ENCODE results near the gene MBD3.

MBD3 gene

GRCh38 chr19:1567116-1567847, 25.4 kb downstream of the MBD3 start:
- no peak for FAIRE-seq
- no peak for DNase-seq (ENCODE audit: insufficient read length)
- TF ChIP-seq POLR2A (IDR thresholded peaks at IDR 0.05; ENCODE audit: low read depth, low read length): no peak
- no peak for TF ChIP-seq POLR2AphosphoS5 (IDR thresholded peaks at IDR 0.05; ENCODE audit: low read depth, low read length)
- no peak for TF ChIP-seq TAF1 (IDR thresholded peaks at IDR 0.05; ENCODE audit: borderline replicate concordance, low read depth, low read length)

GRCh38 chr19:1566392-1567115, 26.1 kb downstream of the MBD3 start:
- FAIRE-seq: no peak
- DNase-seq (ENCODE audit: insufficient read length): no peak
- no peak for TF ChIP-seq POLR2AphosphoS5 (IDR thresholded peaks at IDR 0.05; ENCODE audit: low read depth, low read length)
- TF ChIP-seq POLR2A (IDR thresholded peaks at IDR 0.05; ENCODE audit: low read depth, low read length): no peak

- FAIRE-seq (no peak), DNase-seq (ENCODE audit: insufficient read length) (no peak)
- no peak for TF ChIP-seq TAF1 (IDR thresholded peaks at IDR 0.05; ENCODE audit: borderline replicate concordance, low read depth, low read length)
- TF ChIP-seq POLR2AphosphoS5 (IDR thresholded peaks at IDR 0.05; ENCODE audit: low read depth, low read length): no peak
- TF ChIP-seq POLR2A (IDR thresholded peaks at IDR 0.05; ENCODE audit: low read depth, low read length): no peak
Measured at GRCh38 chr19:1563251-1563650, 29.4 kb downstream of the MBD3 start.

- DNase-seq (ENCODE audit: insufficient read length) (no peak), FAIRE-seq (no peak)
- TF ChIP-seq POLR2A (IDR thresholded peaks at IDR 0.05; ENCODE audit: low read depth, low read length): no peak
- no peak for TF ChIP-seq TAF1 (IDR thresholded peaks at IDR 0.05; ENCODE audit: borderline replicate concordance, low read depth, low read length)
- TF ChIP-seq POLR2AphosphoS5 (IDR thresholded peaks at IDR 0.05; ENCODE audit: low read depth, low read length): no peak
Measured at GRCh38 chr19:1561236-1561842, 31.3 kb downstream of the MBD3 start.

GRCh38 chr19:1560286-1560882, 32.3 kb downstream of the MBD3 start:
- TF ChIP-seq TAF1 (IDR thresholded peaks at IDR 0.05; ENCODE audit: borderline replicate concordance, low read depth, low read length) (no peak), POLR2A (IDR thresholded peaks at IDR 0.05; ENCODE audit: low read depth, low read length) (no peak), POLR2AphosphoS5 (IDR thresholded peaks at IDR 0.05; ENCODE audit: low read depth, low read length) (no peak)
- no peak for FAIRE-seq
- no peak for DNase-seq (ENCODE audit: insufficient read length)

GRCh38 chr19:1558552-1558951, 34.1 kb downstream of the MBD3 start:
- FAIRE-seq (no peak), DNase-seq (ENCODE audit: insufficient read length) (no peak)
- no peak for TF ChIP-seq POLR2AphosphoS5 (IDR thresholded peaks at IDR 0.05; ENCODE audit: low read depth, low read length)
- no peak for TF ChIP-seq POLR2A (IDR thresholded peaks at IDR 0.05; ENCODE audit: low read depth, low read length)
- no peak for TF ChIP-seq TAF1 (IDR thresholded peaks at IDR 0.05; ENCODE audit: borderline replicate concordance, low read depth, low read length)

GRCh38 chr19:1556390-1557070, 36.1 kb downstream of the MBD3 start:
- TF ChIP-seq POLR2AphosphoS5 (IDR thresholded peaks at IDR 0.05; ENCODE audit: low read depth, low read length): no peak
- no peak for TF ChIP-seq POLR2A (IDR thresholded peaks at IDR 0.05; ENCODE audit: low read depth, low read length)
- no peak for TF ChIP-seq TAF1 (IDR thresholded peaks at IDR 0.05; ENCODE audit: borderline replicate concordance, low read depth, low read length)
- FAIRE-seq: no peak
- no peak for DNase-seq (ENCODE audit: insufficient read length)

GRCh38 chr19:1555487-1556389, 36.9 kb downstream of the MBD3 start:
- DNase-seq (ENCODE audit: insufficient read length) (no peak), FAIRE-seq (no peak)
- TF ChIP-seq POLR2AphosphoS5 (IDR thresholded peaks at IDR 0.05; ENCODE audit: low read depth, low read length): no peak
- TF ChIP-seq POLR2A (IDR thresholded peaks at IDR 0.05; ENCODE audit: low read depth, low read length): no peak
- TF ChIP-seq TAF1 (IDR thresholded peaks at IDR 0.05; ENCODE audit: borderline replicate concordance, low read depth, low read length): no peak

GRCh38 chr19:1554968-1555367, 37.7 kb downstream of the MBD3 start:
- no peak for FAIRE-seq
- no peak for TF ChIP-seq POLR2AphosphoS5 (IDR thresholded peaks at IDR 0.05; ENCODE audit: low read depth, low read length)
- TF ChIP-seq POLR2A (IDR thresholded peaks at IDR 0.05; ENCODE audit: low read depth, low read length): no peak
- no peak for TF ChIP-seq TAF1 (IDR thresholded peaks at IDR 0.05; ENCODE audit: borderline replicate concordance, low read depth, low read length)
- no peak for DNase-seq (ENCODE audit: insufficient read length)

- FAIRE-seq (no peak), DNase-seq (ENCODE audit: insufficient read length) (no peak)
- no peak for TF ChIP-seq TAF1 (IDR thresholded peaks at IDR 0.05; ENCODE audit: borderline replicate concordance, low read depth, low read length)
- no peak for TF ChIP-seq POLR2AphosphoS5 (IDR thresholded peaks at IDR 0.05; ENCODE audit: low read depth, low read length)
- no peak for TF ChIP-seq POLR2A (IDR thresholded peaks at IDR 0.05; ENCODE audit: low read depth, low read length)
Measured at GRCh38 chr19:1553415-1553814, 39.2 kb downstream of the MBD3 start.

Measured in GM12892 (cell line).